ENCODE data around the gene WIPF2.
A peak's percentile ranks its signal among the peaks of the same experiment; 100 is the strongest.

WIPF2 gene

GRCh38 chr17:40218740-40219593, at the start of gene WIPF2:
WIPF2 (plus strand) TSS chr17:40219304; CDS start chr17:40256460, 37,156 bp downstream.
- H3K27me3 ChIP-seq (replicated peaks), result no peaks in the 10 kb centered on the region
- in situ Hi-C loops (cut with HindIII; ENCODE audit: low pct_ligation_motif_present, low sequenced_read_pairs), result no loop called here
- no peaks in the 10 kb centered on the region for H3K36me3 ChIP-seq (replicated peaks)
- peak; percentile 93 for DNase-seq
- peak within 1 kb of the TSS; percentile 95 for H3K27ac ChIP-seq
- peak; percentile 79 for TF ChIP-seq CTCF (IDR thresholded peaks at IDR 0.05; ENCODE audit: low read depth, low read length, missing control alignments)
- H3K4me3 ChIP-seq (ENCODE audit: low read depth, low read length), result peak within 1 kb of the TSS; percentile 89

GRCh38 chr17:40170325-40170724, 48.8 kb upstream of the WIPF2 start:
- no peak for DNase-seq
- Histone ChIP-seq H3K36me3 (replicated peaks) (peaks cover 51% of the 10 kb centered on the region), H3K27ac (no peak overlapping the region), H3K27me3 (replicated peaks) (no peaks in the 10 kb centered on the region), H3K4me3 (ENCODE audit: low read depth, low read length) (no peak overlapping the region)
- TF ChIP-seq CTCF (IDR thresholded peaks at IDR 0.05; ENCODE audit: low read depth, low read length, missing control alignments), result no peak
- in situ Hi-C loops (cut with HindIII; ENCODE audit: low pct_ligation_motif_present, low sequenced_read_pairs), result no loop called here

GRCh38 chr17:40171750-40172149, 47.4 kb upstream of the WIPF2 start:
- in situ Hi-C loops (cut with HindIII; ENCODE audit: low pct_ligation_motif_present, low sequenced_read_pairs), result no loop called here
- Histone ChIP-seq H3K27ac (no peak overlapping the region), H3K4me3 (ENCODE audit: low read depth, low read length) (no peak overlapping the region), H3K27me3 (replicated peaks) (no peaks in the 10 kb centered on the region), H3K36me3 (replicated peaks) (peaks cover 40% of the 10 kb centered on the region)
- no peak for DNase-seq
- TF ChIP-seq CTCF (IDR thresholded peaks at IDR 0.05; ENCODE audit: low read depth, low read length, missing control alignments), result no peak

GRCh38 chr17:40173091-40173777, 45.9 kb upstream of the WIPF2 start:
- no peak for TF ChIP-seq CTCF (IDR thresholded peaks at IDR 0.05; ENCODE audit: low read depth, low read length, missing control alignments)
- in situ Hi-C loops (cut with HindIII; ENCODE audit: low pct_ligation_motif_present, low sequenced_read_pairs), result no loop called here
- Histone ChIP-seq H3K4me3 (ENCODE audit: low read depth, low read length) (no peak overlapping the region), H3K27ac (no peak overlapping the region), H3K36me3 (replicated peaks) (peaks cover 33% of the 10 kb centered on the region), H3K27me3 (replicated peaks) (no peaks in the 10 kb centered on the region)
- no peak for DNase-seq

GRCh38 chr17:40173778-40174135, 45.3 kb upstream of the WIPF2 start:
- Histone ChIP-seq H3K27me3 (replicated peaks) (no peaks in the 10 kb centered on the region), H3K27ac (no peak overlapping the region), H3K36me3 (replicated peaks) (peaks cover 30% of the 10 kb centered on the region), H3K4me3 (ENCODE audit: low read depth, low read length) (no peak overlapping the region)
- DNase-seq, result no peak
- TF ChIP-seq CTCF (IDR thresholded peaks at IDR 0.05; ENCODE audit: low read depth, low read length, missing control alignments), result no peak
- in situ Hi-C loops (cut with HindIII; ENCODE audit: low pct_ligation_motif_present, low sequenced_read_pairs), result no loop called here
